NCI-H1436 (cell line): ENCODE measurements around the gene SERP2.

Experiments used
- DNase-seq: peaks from one replicate; lab custom pipeline; 2025; lab: John Stamatoyannopoulos, UW

SERP2 gene

GRCh38 chr13:44412346-44412935, 38.8 kb downstream of the SERP2 start:
- DNase-seq = no peak

- no peak for DNase-seq
These were observed 39.5 kb downstream of the SERP2 start for GRCh38 chr13:44413095-44413494.

GRCh38 chr13:44414716-44415115, 41.1 kb downstream of the SERP2 start:
- no peak for DNase-seq

GRCh38 chr13:44415815-44416214, 42.2 kb downstream of the SERP2 start:
- DNase-seq = no peak

GRCh38 chr13:44416301-44416700, 42.7 kb downstream of the SERP2 start:
- DNase-seq = no peak

- no peak for DNase-seq
These were observed 43.1 kb downstream of the SERP2 start for GRCh38 chr13:44416744-44417143.

GRCh38 chr13:44417446-44417845, 43.8 kb downstream of the SERP2 start:
- DNase-seq = no peak

GRCh38 chr13:44417876-44418275, 44.3 kb downstream of the SERP2 start:
- no peak for DNase-seq

GRCh38 chr13:44420376-44421220, 47.0 kb downstream of the SERP2 start:
- no peak for DNase-seq

- no peak for DNase-seq
These were observed 48.4 kb downstream of the SERP2 start for GRCh38 chr13:44421853-44422525.

- no peak for DNase-seq
These were observed 49.4 kb downstream of the SERP2 start for GRCh38 chr13:44422755-44423643.

GRCh38 chr13:44423824-44424223, 50.2 kb downstream of the SERP2 start:
- no peak for DNase-seq

GRCh38 chr13:44425041-44425814, 51.6 kb downstream of the SERP2 start:
- no peak for DNase-seq

GRCh38 chr13:44425815-44426078, 52.1 kb downstream of the SERP2 start:
- no peak for DNase-seq

- DNase-seq = no peak
These were observed 52.8 kb downstream of the SERP2 start for GRCh38 chr13:44426461-44426860.

GRCh38 chr13:44429311-44429710, 55.7 kb downstream of the SERP2 start:
- no peak for DNase-seq

GRCh38 chr13:44431150-44431549, 57.5 kb downstream of the SERP2 start:
- DNase-seq = no peak

GRCh38 chr13:44432650-44433049, 59.0 kb downstream of the SERP2 start:
- DNase-seq = no peak

GRCh38 chr13:44433863-44434765, 60.5 kb downstream of the SERP2 start:
- no peak for DNase-seq

GRCh38 chr13:44434766-44435141, 61.1 kb downstream of the SERP2 start:
- DNase-seq = no peak
